Omental fat pad (tissue), 4 donors: ENCODE measurements around the gene SUCLG2. TPM values are rescaled to one million over a fixed set of nuclear protein-coding genes. Genes with fewer than 3 reads are reported as not detected.

Experiments
- ATAC-seq: fragments of 150-250 bp; one replicate; pipeline ENCODE4 v1.9.1; 2016; ENCODE audit warnings: mild to moderate bottlenecking, moderate library complexity; ENCODE audit not compliant: low FRiP score
- DNase-seq: peaks from one replicate; pipeline ENCODE4 v3.0.0-alpha.2; 2019; ENCODE audit warnings: low spot score
- CTCF ChIP-seq, 3 donors: fragments of 450-650 bp; IDR thresholded peaks; one replicate each; pipeline ENCODE4 v1.5.1; 2016 to 2017; ENCODE audit warnings: antibody characterized with exemption in 3 of 3, mild to moderate bottlenecking in 3 of 3, moderate library complexity in 2 of 3
- total RNA-seq, 4 donors: library from RNA; depleted of rRNA; stranded (reverse); fragments of >200 nt; gene quantifications; one replicate each; pipeline ENCODE4 v1.1.0, GENCODE V29; 2016

The SUCLG2 gene
- total RNA-seq, 4 donors from 2014 or later, result 37.5 to 52.2 (median 42.1) TPM

GRCh38 chr3:67458896-67459530 lies 195.4 kb downstream of the SUCLG2 start:
- DNase-seq, result no peak
- no peak for ATAC-seq
- TF ChIP-seq CTCF (IDR thresholded peaks at IDR 0.05), result no peak

DNA sequence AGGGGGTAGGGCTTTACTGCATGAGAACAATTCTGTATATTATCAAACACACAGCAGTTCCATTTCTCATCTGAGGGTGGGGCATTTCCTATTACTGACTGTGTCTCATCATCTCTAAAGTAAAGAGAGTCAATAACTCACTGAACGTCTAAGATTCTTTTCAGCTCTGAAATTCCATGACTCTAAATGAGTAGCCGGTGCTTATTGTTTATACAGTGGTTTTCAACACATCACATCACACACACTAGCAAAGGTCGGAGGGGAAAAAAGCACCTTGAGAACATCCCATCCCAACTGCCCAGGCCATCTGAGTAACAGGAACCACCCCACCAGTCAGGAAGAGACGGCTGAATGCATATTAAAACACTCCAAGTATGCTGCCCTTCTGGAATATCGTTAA lies 196.0 kb downstream of the SUCLG2 start:
- DNase-seq, result no peak
- ATAC-seq, result no peak
- no peak for TF ChIP-seq CTCF (IDR thresholded peaks at IDR 0.05)

DNA sequence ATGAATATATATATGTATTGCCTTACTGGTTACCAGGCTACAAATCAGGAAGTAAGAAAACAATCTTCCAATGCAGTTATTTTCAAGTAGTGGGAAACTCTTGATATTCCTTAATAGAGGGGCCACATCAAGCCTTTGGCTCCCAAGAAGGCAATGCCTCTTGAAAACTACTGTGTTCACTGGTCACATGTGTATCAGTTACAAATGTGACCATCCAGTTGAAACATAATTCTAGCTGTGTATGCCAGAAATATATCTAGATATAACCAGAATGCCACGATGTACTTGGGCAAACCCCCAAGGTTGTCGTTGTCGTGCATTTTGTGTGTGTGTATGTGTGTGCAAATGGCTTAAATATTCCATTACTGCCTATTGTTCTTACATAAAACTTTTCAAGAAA lies 200.8 kb downstream of the SUCLG2 start:
- no peak for ATAC-seq
- TF ChIP-seq CTCF (IDR thresholded peaks at IDR 0.05), result no peak

DNA sequence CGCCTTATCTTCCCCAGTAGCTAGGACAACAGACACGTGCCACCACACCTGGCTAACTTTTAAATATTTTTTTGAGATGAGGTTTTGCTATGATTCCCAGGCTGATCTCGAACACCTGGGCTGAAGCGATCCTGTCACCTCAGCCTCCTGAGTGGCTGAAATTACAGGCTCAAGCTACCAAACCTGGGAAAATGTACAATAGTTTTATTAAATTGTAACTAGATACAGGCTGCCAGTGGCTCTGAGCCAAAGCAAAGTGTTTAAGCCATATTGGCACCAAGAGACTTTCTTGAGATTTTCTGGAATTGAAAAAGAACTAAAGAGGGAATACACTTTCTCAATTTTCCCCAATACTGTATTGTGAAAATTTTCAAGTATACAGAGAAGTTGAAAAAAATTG lies 204.3 kb downstream of the SUCLG2 start:
- ATAC-seq, result no peak
- no peak for TF ChIP-seq CTCF (IDR thresholded peaks at IDR 0.05)
- no peak for DNase-seq

More for the DNA sequence above, 200.8 kb downstream of the SUCLG2 start:
- DNase-seq, result no peak

GRCh38 chr3:67447393-67447792 lies 207.0 kb downstream of the SUCLG2 start:
- TF ChIP-seq CTCF (IDR thresholded peaks at IDR 0.05), result no peak
- DNase-seq, result no peak
- no peak for ATAC-seq

DNA sequence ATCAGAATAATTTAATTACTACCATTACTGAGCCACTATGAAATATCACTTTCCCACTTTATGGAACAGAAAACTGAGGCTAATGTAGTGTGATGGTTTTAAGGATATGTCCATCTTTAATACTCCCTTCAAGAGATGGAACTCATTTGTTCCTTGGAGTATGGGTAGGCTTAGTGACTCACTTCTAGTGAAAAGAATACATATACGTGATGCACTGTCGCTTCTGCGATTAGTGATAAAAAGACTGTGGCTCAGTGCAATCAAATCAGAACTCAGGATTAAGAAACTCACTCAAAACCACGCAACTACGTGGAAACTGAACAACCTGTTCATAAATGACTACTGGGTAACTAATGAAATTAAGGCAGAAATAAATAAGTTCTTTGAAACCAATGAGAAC lies 216.6 kb downstream of the SUCLG2 start:
- no peak for TF ChIP-seq CTCF (IDR thresholded peaks at IDR 0.05)
- no peak for DNase-seq

GRCh38 chr3:67437090-67437489 lies 217.3 kb downstream of the SUCLG2 start:
- ATAC-seq, result no peak
- TF ChIP-seq CTCF (IDR thresholded peaks at IDR 0.05), result no peak
- DNase-seq, result no peak

More for the DNA sequence above, 216.6 kb downstream of the SUCLG2 start:
- ATAC-seq, result no peak
